Neuron (in vitro differentiated cells): ENCODE measurements around the gene EFHB.

Source experiments
- H2AFZ ChIP-seq: one replicate; pipeline ENCODE4 v1.6.1; 2013; ENCODE audit warnings: low read depth, mild to moderate bottlenecking, inconsistent platforms, low read length, moderate library complexity
- H3K27me3 ChIP-seq: one replicate; pipeline ENCODE4 v1.6.1; 2013; ENCODE audit warnings: low read length; ENCODE audit not compliant: insufficient read depth
- H3K36me3 ChIP-seq: one replicate; pipeline ENCODE4 v1.6.1; 2013; ENCODE audit warnings: low read length; ENCODE audit not compliant: insufficient read depth
- H3K4me1 ChIP-seq: one replicate; pipeline ENCODE4 v1.6.1; 2013; ENCODE audit warnings: low read length; ENCODE audit not compliant: insufficient read depth
- H3K4me3 ChIP-seq: 2 replicates; pipeline ENCODE4 v1.5.1; 2013; ENCODE audit warnings: mild to moderate bottlenecking, low read length, moderate library complexity
- H3K9me3 ChIP-seq: one replicate; pipeline ENCODE4 v1.6.1; 2013; ENCODE audit warnings: low read length

EFHB gene

DNA sequence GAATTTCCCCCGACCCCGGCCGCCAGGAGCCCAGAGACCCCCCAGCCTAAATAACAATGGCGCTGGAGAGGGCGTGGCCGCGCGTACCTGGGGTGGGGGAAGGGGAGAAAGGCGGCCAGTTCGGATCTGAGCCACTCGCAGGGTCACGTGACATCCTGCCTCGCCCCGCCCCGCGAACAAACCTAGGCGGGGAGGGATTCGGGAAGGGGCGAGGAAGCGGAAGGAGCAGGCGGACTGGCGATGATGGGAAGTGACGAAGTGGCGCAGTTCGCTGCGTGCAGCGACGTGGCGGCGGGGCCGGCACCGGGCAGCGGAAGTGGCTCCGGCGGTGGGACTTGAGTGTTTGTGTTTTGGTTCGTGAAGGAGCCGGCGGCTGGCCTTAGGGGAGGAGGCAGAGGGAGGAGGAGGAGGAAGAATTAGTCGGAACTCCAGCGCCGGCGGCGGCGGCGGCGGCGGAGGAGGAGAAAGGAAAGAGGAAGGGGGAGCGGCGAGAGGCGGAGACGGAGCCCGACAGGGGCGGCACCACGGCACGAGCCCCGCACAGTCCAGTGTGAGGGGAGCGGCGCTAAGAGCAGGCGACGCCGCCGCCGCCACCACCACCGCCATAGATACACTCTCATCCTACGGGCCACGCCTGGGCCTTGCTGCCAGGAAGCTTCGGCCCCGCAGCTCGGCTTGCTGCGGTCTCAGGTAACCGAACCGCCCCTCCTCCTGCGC, 13.0 kb upstream of the EFHB start, which contains the start of gene RAB5A:
RAB5A (plus strand) TSS at position 266 of the 717 bp plus-strand sequence. CDS start 3,802 bp downstream, outside the sequence.
- Histone ChIP-seq H3K27me3 (no peaks in the 10 kb centered on the region), H3K36me3 (peaks cover 11% of the 10 kb centered on the region), H3K4me3 (peak within 1 kb of the TSS; percentile 70), H2AFZ (peak within 1 kb of the TSS; percentile 71), H3K9me3 (no peaks in the 10 kb centered on the region), H3K4me1 (peaks cover 19% of the 10 kb centered on the region)

DNA sequence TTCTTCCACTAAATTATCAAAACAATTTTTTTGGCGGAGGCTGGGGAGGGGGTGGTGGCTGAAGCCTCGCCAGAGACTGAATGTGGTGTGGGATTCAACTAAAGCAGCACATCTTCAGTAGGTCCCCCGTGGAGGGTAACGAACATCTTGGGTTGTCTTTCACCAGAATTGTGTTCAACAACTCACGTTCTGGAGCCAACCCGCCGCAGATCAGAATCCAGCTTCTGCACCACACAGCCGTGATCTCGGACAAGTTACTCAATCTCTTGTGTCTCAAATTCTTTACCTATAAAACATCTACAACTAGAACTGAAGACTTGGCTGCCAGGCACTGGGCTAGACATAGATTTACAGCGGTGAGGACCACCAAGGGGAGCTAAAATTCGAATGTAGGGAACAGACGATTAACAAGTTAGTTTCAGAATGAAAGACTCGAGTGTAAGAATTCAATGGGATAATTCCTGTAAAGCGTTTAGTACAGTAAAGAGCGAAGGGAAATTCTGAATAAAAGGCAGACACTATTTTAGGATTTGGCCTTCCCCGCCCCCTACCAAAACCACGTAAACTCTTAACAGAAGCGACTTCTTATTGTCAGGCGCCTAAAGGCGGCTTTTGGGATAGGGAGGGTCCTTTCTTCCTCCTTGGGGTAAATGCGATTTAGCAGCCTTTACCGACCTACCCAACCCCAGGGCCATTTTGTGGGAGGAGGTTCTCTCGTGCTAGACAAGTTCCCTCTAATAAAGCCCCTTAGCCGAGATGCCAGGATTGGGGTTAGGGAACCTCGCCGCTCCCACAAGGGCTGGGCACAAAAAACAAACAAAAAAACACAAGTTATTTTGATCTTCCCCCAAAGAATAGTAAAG, 12.2 kb upstream of the EFHB start:
- Histone ChIP-seq H2AFZ (peak overlapping the region; percentile 71), H3K4me3 (peak overlapping the region; percentile 70), H3K9me3 (no peaks in the 10 kb centered on the region), H3K4me1 (peaks cover 19% of the 10 kb centered on the region), H3K27me3 (no peaks in the 10 kb centered on the region), H3K36me3 (peaks cover 3% of the 10 kb centered on the region)

DNA sequence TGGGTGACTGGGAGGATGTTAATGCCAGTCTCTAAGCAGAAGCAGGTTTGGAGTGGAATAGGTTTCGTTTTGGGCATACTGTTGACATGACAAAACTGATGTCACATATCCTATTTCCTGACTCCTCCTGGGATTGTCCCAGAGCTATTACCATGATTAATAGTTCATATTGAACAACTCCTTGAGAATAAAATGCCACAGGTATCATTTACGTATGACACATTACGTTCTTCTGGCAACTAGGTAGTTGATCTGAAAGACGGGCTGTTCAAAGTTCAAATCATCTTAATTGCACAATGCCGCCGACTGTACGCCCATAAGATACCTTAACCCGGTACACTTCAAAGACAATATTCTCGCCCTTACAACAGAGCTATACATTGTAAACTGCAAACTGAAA, 11.5 kb upstream of the EFHB start:
- no peaks in the 10 kb centered on the region for H3K27me3 ChIP-seq
- H2AFZ ChIP-seq = no peak overlapping the region
- no peaks in the 10 kb centered on the region for H3K36me3 ChIP-seq
- peaks cover 19% of the 10 kb centered on the region for H3K4me1 ChIP-seq
- no peak overlapping the region for H3K4me3 ChIP-seq
- no peaks in the 10 kb centered on the region for H3K9me3 ChIP-seq

DNA sequence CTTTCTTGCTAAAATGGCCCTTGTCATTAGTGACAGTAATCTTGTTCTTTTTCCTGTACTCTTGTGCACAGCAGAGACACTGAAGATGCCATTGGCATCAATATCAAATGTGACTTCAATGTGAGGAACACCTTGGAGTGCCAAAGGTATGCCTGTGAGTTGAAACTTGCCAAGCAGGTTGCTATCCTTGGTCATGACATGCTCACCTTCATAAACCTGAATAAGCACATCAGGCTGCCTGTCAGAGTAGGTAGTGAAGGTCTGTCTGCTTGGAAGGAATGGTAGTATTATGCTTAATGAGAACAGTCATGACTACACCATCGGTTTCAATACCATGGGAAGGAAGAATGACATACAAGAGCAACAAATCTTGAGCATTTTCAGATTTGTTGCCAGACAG, 6.6 kb upstream of the EFHB start:
- H3K36me3 ChIP-seq = no peaks in the 10 kb centered on the region
- peaks cover 1% of the 10 kb centered on the region for H3K4me1 ChIP-seq
- H3K27me3 ChIP-seq = no peaks in the 10 kb centered on the region
- H3K9me3 ChIP-seq = no peaks in the 10 kb centered on the region
- no peak overlapping the region for H2AFZ ChIP-seq
- H3K4me3 ChIP-seq = no peak overlapping the region

DNA sequence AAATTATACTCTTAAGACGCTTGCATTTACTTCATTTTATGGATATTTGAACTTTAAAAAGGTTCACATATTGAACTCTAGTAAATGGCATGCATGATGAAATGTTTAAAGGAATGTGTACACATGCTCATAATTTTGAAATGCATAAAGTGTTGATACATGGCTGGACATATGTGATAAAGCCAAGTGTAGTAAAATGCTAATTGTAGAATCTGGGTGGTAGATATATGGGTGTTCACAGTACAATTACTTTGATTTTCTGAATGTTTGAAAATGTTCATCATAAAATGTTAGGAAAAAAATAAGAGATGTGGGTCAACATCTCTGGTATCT, 4.2 kb upstream of the EFHB start:
- Histone ChIP-seq H2AFZ (no peak overlapping the region), H3K4me3 (no peak overlapping the region), H3K36me3 (no peaks in the 10 kb centered on the region), H3K27me3 (no peaks in the 10 kb centered on the region), H3K9me3 (no peaks in the 10 kb centered on the region), H3K4me1 (no peaks in the 10 kb centered on the region)

DNA sequence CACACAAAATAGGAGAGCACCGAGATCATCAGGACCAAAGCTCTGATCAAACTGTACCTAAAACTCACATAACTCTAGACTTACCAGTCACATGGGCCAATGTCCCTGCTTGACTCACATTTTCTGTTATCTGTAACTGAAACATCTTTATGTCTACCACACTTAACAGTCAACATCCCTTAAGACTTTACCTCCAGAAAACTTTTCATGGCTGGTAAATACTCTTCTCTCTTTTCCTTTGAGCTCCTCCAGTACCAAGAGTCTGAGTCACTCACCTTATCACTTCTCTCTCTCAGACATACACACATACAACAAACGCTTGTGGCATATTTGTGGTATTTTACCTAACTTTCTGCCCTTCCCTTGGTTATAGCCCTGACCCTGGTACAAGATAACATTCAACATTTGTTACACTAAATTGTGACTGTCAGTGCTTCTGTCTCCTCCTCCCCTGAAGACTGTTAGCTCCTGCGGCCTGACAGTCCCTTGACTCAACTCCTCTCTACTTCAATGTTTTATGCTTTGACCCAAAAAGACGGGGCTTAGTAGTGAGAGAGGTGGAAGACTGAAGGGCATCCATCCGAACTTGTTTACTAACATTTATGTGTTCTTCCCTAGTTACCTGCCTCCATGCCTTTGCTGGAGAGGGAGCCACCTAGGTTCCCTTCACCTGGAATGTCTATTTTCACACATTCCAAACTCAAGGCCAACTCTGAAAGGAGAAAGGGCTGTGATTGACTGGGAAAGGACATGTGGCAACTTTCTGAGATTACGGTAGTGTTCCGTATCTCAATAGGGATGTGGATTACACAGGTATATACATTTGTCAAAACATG, 3.7 kb upstream of the EFHB start:
- H3K27me3 ChIP-seq = no peaks in the 10 kb centered on the region
- no peaks in the 10 kb centered on the region for H3K9me3 ChIP-seq
- H3K36me3 ChIP-seq = no peaks in the 10 kb centered on the region
- no peak overlapping the region for H3K4me3 ChIP-seq
- no peaks in the 10 kb centered on the region for H3K4me1 ChIP-seq
- no peak overlapping the region for H2AFZ ChIP-seq

DNA sequence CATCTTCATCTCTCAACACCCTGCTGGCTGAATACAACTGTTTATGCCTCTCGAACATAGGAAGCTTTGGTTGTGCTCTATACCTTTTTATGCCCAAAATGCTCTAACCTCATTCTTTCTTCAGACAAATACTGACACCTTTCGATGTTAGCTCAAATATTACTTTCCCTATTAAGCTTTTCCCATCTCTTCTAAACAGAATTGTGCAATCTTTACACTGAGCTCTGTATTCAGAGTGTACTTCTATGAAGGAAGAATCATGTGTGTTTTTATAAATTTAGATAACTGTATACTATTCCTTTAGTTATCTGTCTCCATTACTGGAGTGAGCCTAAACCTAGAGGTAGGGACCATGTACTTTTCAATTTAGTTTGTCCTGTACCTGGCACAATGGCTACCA, 1.6 kb downstream of the EFHB start:
- Histone ChIP-seq H3K36me3 (no peaks in the 10 kb centered on the region), H2AFZ (no peak overlapping the region), H3K9me3 (no peaks in the 10 kb centered on the region), H3K4me3 (no peak overlapping the region), H3K27me3 (no peaks in the 10 kb centered on the region), H3K4me1 (no peaks in the 10 kb centered on the region)

- H3K36me3 ChIP-seq = no peaks in the 10 kb centered on the region
- no peaks in the 10 kb centered on the region for H3K27me3 ChIP-seq
- H3K4me3 ChIP-seq = no peak overlapping the region
- no peaks in the 10 kb centered on the region for H3K4me1 ChIP-seq
- H2AFZ ChIP-seq = no peak overlapping the region
- H3K9me3 ChIP-seq = no peaks in the 10 kb centered on the region
Measured at GRCh38 chr3:19931767-19932188, 2.2 kb downstream of the EFHB start.

DNA sequence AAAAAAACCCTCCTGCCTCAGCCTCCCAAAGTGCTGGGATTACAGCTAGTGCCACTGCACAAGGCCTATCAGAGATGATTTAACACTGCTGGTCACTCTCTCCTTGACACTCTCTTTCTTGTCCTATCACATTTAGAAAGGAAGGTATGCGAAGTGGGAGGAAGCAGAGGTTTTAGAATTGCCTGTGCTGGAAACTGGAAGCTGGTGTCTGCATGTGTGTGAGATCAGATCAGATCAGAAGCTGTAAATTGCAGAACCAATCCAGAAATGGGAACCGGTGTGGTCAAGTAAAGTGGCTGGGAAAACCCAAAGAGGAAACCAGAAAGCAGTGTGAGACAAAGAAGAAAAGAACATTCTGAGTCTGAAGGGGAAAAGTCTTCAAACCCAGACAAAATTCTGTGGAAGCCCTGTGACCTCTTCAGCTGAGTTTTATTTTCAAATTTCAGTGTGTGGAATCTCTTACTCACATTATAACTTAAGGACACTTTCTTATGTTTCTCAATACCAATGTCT, 2.8 kb downstream of the EFHB start:
- Histone ChIP-seq H3K27me3 (no peaks in the 10 kb centered on the region), H3K9me3 (no peaks in the 10 kb centered on the region), H2AFZ (no peak overlapping the region), H3K4me1 (no peaks in the 10 kb centered on the region), H3K4me3 (no peak overlapping the region), H3K36me3 (no peaks in the 10 kb centered on the region)

DNA sequence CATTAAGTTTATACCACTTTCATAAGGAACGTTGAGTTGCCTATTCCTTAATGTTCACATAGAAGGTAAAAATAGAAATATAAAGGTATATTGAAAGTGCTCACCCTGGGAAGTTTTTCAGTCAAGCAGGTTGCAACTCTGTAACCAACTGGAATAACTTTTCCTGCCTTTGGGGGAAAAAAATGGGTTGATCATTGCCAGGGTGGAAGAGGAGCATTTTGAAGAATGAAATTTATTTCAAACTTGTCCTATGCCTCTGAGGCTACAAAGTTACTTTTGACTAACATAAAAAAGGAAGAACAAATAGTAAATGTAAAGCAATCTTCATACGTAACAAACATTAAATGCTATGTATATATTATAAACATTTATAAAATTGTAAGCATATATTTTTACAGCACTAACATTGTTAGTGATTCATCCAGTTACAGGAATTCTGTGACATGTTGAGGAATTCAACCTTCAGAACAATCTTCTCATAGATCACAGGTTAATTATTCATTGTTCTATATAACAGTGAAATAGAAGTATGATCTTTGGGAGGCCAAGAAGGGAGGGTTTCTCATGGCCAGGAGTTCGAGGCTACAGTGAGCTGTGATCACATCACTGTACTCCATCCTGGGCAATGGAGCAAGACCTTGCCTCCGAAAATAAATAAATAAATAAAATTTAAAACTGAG, 13.5 kb downstream of the EFHB start:
- Histone ChIP-seq H3K27me3 (no peaks in the 10 kb centered on the region), H3K4me3 (no peak overlapping the region), H2AFZ (no peak overlapping the region), H3K4me1 (no peaks in the 10 kb centered on the region), H3K36me3 (no peaks in the 10 kb centered on the region), H3K9me3 (no peaks in the 10 kb centered on the region)

- no peak overlapping the region for H2AFZ ChIP-seq
- H3K4me3 ChIP-seq = no peak overlapping the region
- no peaks in the 10 kb centered on the region for H3K4me1 ChIP-seq
- no peaks in the 10 kb centered on the region for H3K27me3 ChIP-seq
- no peaks in the 10 kb centered on the region for H3K36me3 ChIP-seq
- H3K9me3 ChIP-seq = no peaks in the 10 kb centered on the region
Measured at GRCh38 chr3:19917167-19917566, 16.9 kb downstream of the EFHB start.

DNA sequence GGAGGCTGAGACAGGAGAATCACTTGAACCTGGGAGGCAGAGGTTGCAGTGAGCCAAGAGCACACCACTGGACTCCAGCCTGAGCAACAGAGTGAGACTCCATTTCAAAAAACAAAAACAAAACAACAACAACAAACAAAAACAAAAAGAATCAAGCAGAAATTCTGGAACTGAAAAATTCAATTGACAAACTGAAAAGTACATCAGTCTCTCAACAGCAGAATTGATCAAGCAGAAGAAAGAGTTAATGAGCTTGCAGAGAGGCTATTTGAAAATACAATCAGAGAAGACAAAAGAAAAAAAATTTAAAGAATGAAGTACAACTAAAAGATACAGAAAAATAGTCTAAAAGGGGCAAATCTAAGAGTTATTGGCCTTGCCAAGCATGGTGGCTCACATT, 22.6 kb downstream of the EFHB start:
- H3K4me1 ChIP-seq = no peaks in the 10 kb centered on the region
- no peak overlapping the region for H2AFZ ChIP-seq
- no peak overlapping the region for H3K4me3 ChIP-seq

More for the DNA sequence above, 22.6 kb downstream of the EFHB start:
- H3K27me3 ChIP-seq = no peaks in the 10 kb centered on the region
- H3K36me3 ChIP-seq = no peaks in the 10 kb centered on the region
- peaks cover 2% of the 10 kb centered on the region for H3K9me3 ChIP-seq
